ENCODE measurements around the gene HSPA12A. TPM values are rescaled to one million over a fixed set of nuclear protein-coding genes. Genes with fewer than 3 reads are reported as not detected.

HSPA12A gene
- polyA plus RNA-seq, 1 experiment, result 20.5 TPM

GRCh38 chr10:116719804-116720203 lies 22.6 kb downstream of the HSPA12A start:
- no peaks in the 10 kb centered on the region for H3K27me3 ChIP-seq (ENCODE audit: control insufficient read depth, insufficient read depth, low read length)
- H3K9me3 ChIP-seq (ENCODE audit: control insufficient read depth, insufficient read depth, low read length), result no peaks in the 10 kb centered on the region
- H3K4me3 ChIP-seq (ENCODE audit: low read depth, low read length), result no peak overlapping the region
- TF ChIP-seq, protein P1, sequence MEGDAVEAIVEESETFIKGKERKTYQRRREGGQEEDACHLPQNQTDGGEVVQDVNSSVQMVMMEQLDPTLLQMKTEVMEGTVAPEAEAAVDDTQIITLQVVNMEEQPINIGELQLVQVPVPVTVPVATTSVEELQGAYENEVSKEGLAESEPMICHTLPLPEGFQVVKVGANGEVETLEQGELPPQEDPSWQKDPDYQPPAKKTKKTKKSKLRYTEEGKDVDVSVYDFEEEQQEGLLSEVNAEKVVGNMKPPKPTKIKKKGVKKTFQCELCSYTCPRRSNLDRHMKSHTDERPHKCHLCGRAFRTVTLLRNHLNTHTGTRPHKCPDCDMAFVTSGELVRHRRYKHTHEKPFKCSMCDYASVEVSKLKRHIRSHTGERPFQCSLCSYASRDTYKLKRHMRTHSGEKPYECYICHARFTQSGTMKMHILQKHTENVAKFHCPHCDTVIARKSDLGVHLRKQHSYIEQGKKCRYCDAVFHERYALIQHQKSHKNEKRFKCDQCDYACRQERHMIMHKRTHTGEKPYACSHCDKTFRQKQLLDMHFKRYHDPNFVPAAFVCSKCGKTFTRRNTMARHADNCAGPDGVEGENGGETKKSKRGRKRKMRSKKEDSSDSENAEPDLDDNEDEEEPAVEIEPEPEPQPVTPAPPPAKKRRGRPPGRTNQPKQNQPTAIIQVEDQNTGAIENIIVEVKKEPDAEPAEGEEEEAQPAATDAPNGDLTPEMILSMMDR (IDR thresholded peaks at IDR 0.05; ENCODE audit: low read depth, low read length), result no peak
- POLR2A ChIA-PET, result no interaction called here
- no peak overlapping the region for H3K27ac ChIP-seq (ENCODE audit: low read depth, low read length)
- CTCF ChIA-PET, result interaction anchor here (1.0 to 3.9 kb wide), 3 partner anchors 67 to 446 kb away, joined by 4 to 18 read pairs (median 4); no protein-coding TSS in a partner anchor
- DNase-seq (ENCODE audit: low read depth, low spot score), result no peak

GRCh38 chr10:116718058-116718457 lies 24.3 kb downstream of the HSPA12A start:
- POLR2A ChIA-PET, result no interaction called here
- no peak for DNase-seq (ENCODE audit: low read depth, low spot score)
- CTCF ChIA-PET, result interaction anchor here (1.2 to 3.9 kb wide), 2 partner anchors 29 to 70 kb away, joined by 5 to 18 read pairs; no protein-coding TSS in a partner anchor
- Histone ChIP-seq H3K9me3 (ENCODE audit: control insufficient read depth, insufficient read depth, low read length) (no peaks in the 10 kb centered on the region), H3K27me3 (ENCODE audit: control insufficient read depth, insufficient read depth, low read length) (no peaks in the 10 kb centered on the region), H3K27ac (ENCODE audit: low read depth, low read length) (no peak overlapping the region), H3K4me3 (ENCODE audit: low read depth, low read length) (no peak overlapping the region)
- TF ChIP-seq, protein P1 (IDR thresholded peaks at IDR 0.05; ENCODE audit: low read depth, low read length), result no peak

DNA sequence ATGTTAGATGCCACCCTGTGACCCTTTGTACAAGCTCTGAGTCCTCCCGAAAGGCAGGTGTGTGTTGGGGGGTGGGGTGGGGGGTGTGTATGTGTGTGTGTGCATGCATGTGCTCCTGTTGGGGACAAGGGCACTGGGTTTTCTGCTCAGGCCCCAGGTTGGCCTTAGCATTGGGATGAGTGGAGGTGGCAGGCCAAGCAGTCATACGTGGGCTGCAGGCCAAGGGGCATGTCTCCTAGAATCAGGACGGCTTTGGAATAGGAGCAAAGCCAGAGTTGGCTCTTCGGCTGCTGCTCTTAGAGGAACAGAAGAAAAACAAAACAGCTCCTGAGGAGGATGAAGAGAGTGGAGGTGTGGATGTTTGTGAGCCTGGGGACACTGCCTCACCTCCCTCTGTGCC lies 26.0 kb downstream of the HSPA12A start:
- TF ChIP-seq, protein P1 (IDR thresholded peaks at IDR 0.05; ENCODE audit: low read depth, low read length), result no peak
- Histone ChIP-seq H3K27me3 (ENCODE audit: control insufficient read depth, insufficient read depth, low read length) (no peaks in the 10 kb centered on the region), H3K4me3 (ENCODE audit: low read depth, low read length) (no peak overlapping the region), H3K27ac (ENCODE audit: low read depth, low read length) (no peak overlapping the region), H3K9me3 (ENCODE audit: control insufficient read depth, insufficient read depth, low read length) (no peaks in the 10 kb centered on the region)
- ChIA-PET POLR2A (no interaction called here), CTCF (interaction anchor here (0.6 to 3.9 kb wide), 4 partner anchors 25 to 72 kb away, joined by 3 to 18 read pairs (median 6); no protein-coding TSS in a partner anchor)
- DNase-seq (ENCODE audit: low read depth, low spot score), result no peak

- CTCF ChIA-PET, result interaction anchor here (0.6 to 3.9 kb wide), 4 partner anchors 34 to 86 kb away, joined by 3 to 18 read pairs (median 6); no protein-coding TSS in a partner anchor
- no peak for DNase-seq (ENCODE audit: low read depth, low spot score)
- POLR2A ChIA-PET, result no interaction called here
- no peak overlapping the region for H3K27ac ChIP-seq (ENCODE audit: low read depth, low read length)
- no peaks in the 10 kb centered on the region for H3K9me3 ChIP-seq (ENCODE audit: control insufficient read depth, insufficient read depth, low read length)
- no peak overlapping the region for H3K4me3 ChIP-seq (ENCODE audit: low read depth, low read length)
- no peaks in the 10 kb centered on the region for H3K27me3 ChIP-seq (ENCODE audit: control insufficient read depth, insufficient read depth, low read length)
- TF ChIP-seq, protein P1 (IDR thresholded peaks at IDR 0.05; ENCODE audit: low read depth, low read length), result no peak
Measured at GRCh38 chr10:116715839-116716377, 26.5 kb downstream of the HSPA12A start.

- Histone ChIP-seq H3K4me3 (ENCODE audit: low read depth, low read length) (no peak overlapping the region), H3K9me3 (ENCODE audit: control insufficient read depth, insufficient read depth, low read length) (no peaks in the 10 kb centered on the region), H3K27me3 (ENCODE audit: control insufficient read depth, insufficient read depth, low read length) (no peaks in the 10 kb centered on the region), H3K27ac (ENCODE audit: low read depth, low read length) (no peak overlapping the region)
- TF ChIP-seq, protein P1 (IDR thresholded peaks at IDR 0.05; ENCODE audit: low read depth, low read length), result no peak
- ChIA-PET CTCF (interaction anchor here (0.6 to 1.3 kb wide), 2 partner anchors 33 to 86 kb away, joined by 3 to 7 read pairs; no protein-coding TSS in a partner anchor), POLR2A (no interaction called here)
- no peak for DNase-seq (ENCODE audit: low read depth, low spot score)
Measured at GRCh38 chr10:116715341-116715740, 27.0 kb downstream of the HSPA12A start.
